Thoracic aorta (tissue), 2 donors: Measurements from ENCODE around the gene PEX11G. TPM values are rescaled to one million over a fixed set of nuclear protein-coding genes. Genes with fewer than 3 reads are reported as not detected.

Experiments
- ATAC-seq: fragments of 150-250 bp; one replicate; pipeline ENCODE4 v1.8.0; 2017; ENCODE audit warnings: low read depth; ENCODE audit not compliant: insufficient number of reproducible peaks, low FRiP score
- DNase-seq: peaks from one replicate; pipeline ENCODE4 v3.0.0-alpha.2; 2020; ENCODE audit warnings: low spot score
- H3K27ac ChIP-seq, 2 donors: fragments of 200-600 bp; sonication (generic); 1 replicate in 1 of 2; 2 replicates in 1 of 2; pipeline ENCODE4 v1.5.1; 2016; ENCODE audit warnings: mild to moderate bottlenecking in 2 of 2, moderate library complexity in 2 of 2
- H3K27me3 ChIP-seq: fragments of 200-600 bp; sonication (generic); replicated peaks from 2 replicates; pipeline ENCODE4 v1.6.0; 2016; ENCODE audit warnings: mild to moderate bottlenecking; ENCODE audit not compliant: insufficient read depth
- H3K36me3 ChIP-seq: fragments of 200-600 bp; sonication (generic); one replicate; pipeline ENCODE4 v1.5.1; 2016
- H3K4me1 ChIP-seq, 2 donors: fragments of 200-600 bp; sonication (generic); 1 replicate in 1 of 2; 2 replicates in 1 of 2; pipeline versions ENCODE4 v1.5.1 to v1.6.0; 2016; ENCODE audit warnings: low read depth in 2 of 2, mild to moderate bottlenecking in 1 of 2; ENCODE audit not compliant: control insufficient read depth in 1 of 2
- H3K4me3 ChIP-seq: fragments of 200-600 bp; sonication (generic); 2 replicates; pipeline ENCODE4 v1.5.1; 2016; ENCODE audit warnings: mild to moderate bottlenecking
- H3K9me3 ChIP-seq: fragments of 200-600 bp; sonication (generic); 2 replicates; pipeline ENCODE4 v1.5.1; 2016
- CTCF ChIP-seq: fragments of 200-600 bp; sonication (generic); IDR thresholded peaks from one replicate; pipeline ENCODE4 v1.5.1; 2019; ENCODE audit warnings: antibody characterized with exemption
- total RNA-seq, 2 donors: library from RNA; depleted of rRNA; stranded (reverse); fragments of >200 nt; gene quantifications; one replicate each; pipeline versions ENCODE4 v1.1.0 to v1.2.3, GENCODE V29; 2016

The PEX11G gene
- total RNA-seq, 2 donors from 2014 or later: 0.63 TPM; not detected in 1

- DNase-seq: no peak
- no peak for ATAC-seq
- Histone ChIP-seq H3K9me3 (no peaks in the 10 kb centered on the region), H3K27ac (no peak overlapping the region), H3K36me3 (peaks cover 9% of the 10 kb centered on the region), H3K27me3 (no peaks in the 10 kb centered on the region), H3K4me3 (no peak overlapping the region), H3K4me1 (peaks cover 0 to 11% of the 10 kb centered on the region in 2 donors)
- TF ChIP-seq CTCF: no peak
Measured at GRCh38 chr19:7528522-7529245, 39.8 kb upstream of the PEX11G start.

GRCh38 chr19:7528192-7528519 lies 39.3 kb upstream of the PEX11G start:
- peaks cover 9% of the 10 kb centered on the region for H3K36me3 ChIP-seq
- H3K4me1 ChIP-seq: peaks cover 4 to 11% of the 10 kb centered on the region in 2 donors

GRCh38 chr19:7527516-7528191 lies 38.8 kb upstream of the PEX11G start:
- Histone ChIP-seq H3K4me3 (no peak overlapping the region), H3K4me1 (peaks cover 6 to 11% of the 10 kb centered on the region in 2 donors), H3K9me3 (no peaks in the 10 kb centered on the region), H3K36me3 (peaks cover 9% of the 10 kb centered on the region), H3K27me3 (no peaks in the 10 kb centered on the region), H3K27ac (no peak overlapping the region)
- no peak for TF ChIP-seq CTCF
- DNase-seq (no peak), ATAC-seq (no peak)

More at GRCh38 chr19:7528192-7528519, 39.3 kb upstream of the PEX11G start:
- Histone ChIP-seq H3K27me3 (no peaks in the 10 kb centered on the region), H3K27ac (no peak overlapping the region), H3K9me3 (no peaks in the 10 kb centered on the region), H3K4me3 (no peak overlapping the region)
- TF ChIP-seq CTCF: no peak
- DNase-seq (no peak), ATAC-seq (no peak)

GRCh38 chr19:7526059-7526929 lies 37.5 kb upstream of the PEX11G start:
- Histone ChIP-seq H3K4me1 (peaks cover 14 to 22% of the 10 kb centered on the region in 2 donors), H3K9me3 (no peaks in the 10 kb centered on the region), H3K36me3 (peaks cover 9% of the 10 kb centered on the region), H3K4me3 (no peak overlapping the region), H3K27ac (no peak overlapping the region), H3K27me3 (no peaks in the 10 kb centered on the region)
- DNase-seq (no peak), ATAC-seq (no peak)
- no peak for TF ChIP-seq CTCF
